IPS-NIHi7 (cell line): ENCODE data around the gene FBF1.
A peak's percentile ranks its signal among the peaks of the same experiment; 100 is the strongest.
"Not testable (repeated sequence)": the region's sequence is repeated elsewhere in the genome, so short reads cannot be mapped to it uniquely, and the experiment has no call there.

Experiments used
- DNase-seq: peaks from one replicate; pipeline ENCODE4 v3.0.0; 2012; ENCODE audit warnings: mixed read lengths; ENCODE audit errors: extremely low spot score

FBF1 gene

GRCh38 chr17:75875182-75875939 lies 65.5 kb downstream of the FBF1 start:
- DNase-seq = no peak

- DNase-seq = no peak
Measured at GRCh38 chr17:75874323-75875181, 66.3 kb downstream of the FBF1 start.

GRCh38 chr17:75873587-75874322 lies 67.1 kb downstream of the FBF1 start:
- no peak for DNase-seq

GRCh38 chr17:75872434-75873351 lies 68.1 kb downstream of the FBF1 start:
- DNase-seq = no peak

GRCh38 chr17:75870228-75870627 lies 70.6 kb downstream of the FBF1 start:
- not testable (repeated sequence) for DNase-seq

DNA sequence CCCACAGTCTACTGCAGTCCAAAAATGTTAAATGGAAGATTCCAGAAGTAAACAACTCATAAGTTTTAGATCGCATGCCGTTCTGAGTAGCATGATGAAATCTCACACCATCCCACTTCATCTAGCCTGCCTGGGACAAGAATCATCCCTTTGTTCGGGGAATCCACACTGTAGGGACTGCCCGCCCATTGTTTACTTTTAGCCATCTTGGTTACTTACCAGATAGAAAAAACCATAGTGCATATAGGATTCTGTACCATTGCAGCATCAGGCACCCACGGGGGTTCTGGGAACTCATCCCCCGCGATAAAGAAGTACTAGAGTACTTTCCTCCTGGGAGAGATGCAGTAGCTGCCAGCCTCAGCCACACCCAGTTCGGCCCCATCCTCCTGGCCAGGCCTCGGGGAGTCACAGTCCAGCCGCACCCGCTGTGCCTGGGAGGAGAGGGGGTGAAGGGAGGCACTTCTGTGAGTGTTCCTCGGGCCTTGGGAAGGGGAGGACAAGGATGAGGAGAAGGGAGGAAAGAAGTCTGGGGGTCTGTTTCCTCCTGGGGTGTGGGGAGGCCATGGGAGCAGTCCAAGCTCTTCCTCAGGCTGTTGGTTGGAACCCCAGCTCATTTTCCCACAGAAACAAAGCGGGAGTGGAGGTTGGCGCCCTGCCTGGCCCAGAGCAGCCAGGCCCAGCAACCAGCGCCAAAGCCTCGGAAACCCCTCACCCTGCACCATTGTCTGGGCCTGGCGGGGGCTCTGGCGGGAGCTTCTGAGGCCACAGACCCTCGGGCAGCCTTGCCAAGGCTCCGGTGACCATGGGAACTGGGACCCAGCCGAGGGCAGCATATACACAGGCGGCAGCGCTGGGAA lies 71.3 kb downstream of the FBF1 start:
- DNase-seq = no peak

GRCh38 chr17:75868730-75869281 lies 72.0 kb downstream of the FBF1 start:
- not testable (repeated sequence) for DNase-seq

DNA sequence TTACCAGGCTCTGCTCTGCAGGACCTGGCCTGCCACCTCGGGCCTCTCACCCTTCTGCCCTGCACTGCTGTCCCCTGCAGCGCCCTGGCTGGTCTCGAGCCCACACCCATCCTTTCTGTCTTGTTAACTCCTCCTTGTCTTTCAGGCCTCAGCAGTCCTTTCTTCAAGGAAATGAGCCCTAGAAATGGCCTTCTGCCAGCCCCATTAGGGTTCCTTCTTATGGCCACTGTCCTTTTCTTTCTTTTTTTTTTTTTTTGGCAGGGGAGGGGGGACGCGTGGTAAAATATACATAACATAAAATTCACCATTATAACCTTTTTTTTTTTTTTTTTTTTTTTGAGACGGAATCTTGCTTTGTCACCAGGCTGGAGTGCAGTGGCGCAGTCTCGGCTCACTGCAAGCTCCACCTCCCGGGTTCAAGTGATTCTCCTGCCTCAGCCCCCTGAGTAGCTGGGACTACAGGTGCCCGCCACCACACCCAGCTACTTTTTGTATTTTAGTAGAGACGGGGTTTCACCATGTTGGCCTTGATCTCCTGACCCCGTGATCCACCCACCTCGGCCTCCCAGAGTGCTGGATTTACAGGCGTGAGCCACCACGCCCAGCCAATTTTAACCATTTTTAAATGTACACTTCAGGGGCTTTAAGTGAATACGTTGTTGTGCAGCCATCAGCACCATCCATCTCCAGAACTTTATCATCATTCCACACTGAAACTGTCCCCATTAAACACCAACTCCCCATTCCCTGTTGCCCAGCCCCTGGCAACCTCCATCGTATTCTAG lies 75.2 kb downstream of the FBF1 start:
- not testable (repeated sequence) for DNase-seq

GRCh38 chr17:75864887-75865286 lies 76.0 kb downstream of the FBF1 start:
- DNase-seq = not testable (repeated sequence)

DNA sequence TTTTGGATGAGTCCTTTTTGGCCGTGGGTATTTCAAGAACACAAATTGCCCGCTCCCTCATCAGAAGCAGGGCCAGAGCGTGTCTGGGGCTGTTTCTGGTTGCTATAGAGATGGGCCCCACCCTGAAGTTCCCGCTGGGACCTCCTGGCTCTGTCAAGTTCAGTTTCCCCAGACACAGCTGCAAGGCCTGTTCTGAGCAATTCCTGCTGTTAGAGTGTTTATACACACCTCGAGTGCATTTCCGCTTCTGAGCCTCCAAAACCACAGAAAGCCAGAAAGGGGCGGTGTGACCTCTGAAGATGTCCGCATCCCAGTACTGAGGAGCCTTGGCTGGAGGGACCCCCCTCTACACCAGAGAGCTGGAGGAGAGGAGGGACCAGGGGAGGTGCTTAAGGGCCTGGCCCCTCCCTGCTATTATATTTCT lies 76.4 kb downstream of the FBF1 start:
- peak; percentile 62 for DNase-seq

- no peak for DNase-seq
Measured at GRCh38 chr17:75861927-75862317, 78.9 kb downstream of the FBF1 start.
